Measurements from ENCODE around the gene TRMT1.
"Not testable (repeated sequence)": the region's sequence is repeated elsewhere in the genome, so short reads cannot be mapped to it uniquely, and the experiment has no call there.

Gene TRMT1

GRCh38 chr19:13150931-13151604 is 34.5 kb upstream of the TRMT1 start:
- H3K9ac ChIP-seq (ENCODE audit: low read depth, low read length), result peak overlapping the region; percentile 87
- no peaks in the 10 kb centered on the region for H3K9me3 ChIP-seq (ENCODE audit: insufficient read depth, low read length, severe bottlenecking)
- peak overlapping the region; percentile 100 for H3K4me2 ChIP-seq (ENCODE audit: insufficient read depth, low read length)
- H3K27me3 ChIP-seq (ENCODE audit: insufficient read depth, low read length, poor library complexity), result peaks cover 16% of the 10 kb centered on the region
- peaks cover 59% of the 10 kb centered on the region for H3K4me1 ChIP-seq (ENCODE audit: insufficient read depth, low read length)
- H4K20me1 ChIP-seq (ENCODE audit: insufficient read depth, low read length), result peaks cover 27% of the 10 kb centered on the region
- no peak for TF ChIP-seq EZH2 (IDR thresholded peaks at IDR 0.05; ENCODE audit: borderline replicate concordance, low read depth, low read length, severe bottlenecking)
- TF ChIP-seq, protein P1, sequence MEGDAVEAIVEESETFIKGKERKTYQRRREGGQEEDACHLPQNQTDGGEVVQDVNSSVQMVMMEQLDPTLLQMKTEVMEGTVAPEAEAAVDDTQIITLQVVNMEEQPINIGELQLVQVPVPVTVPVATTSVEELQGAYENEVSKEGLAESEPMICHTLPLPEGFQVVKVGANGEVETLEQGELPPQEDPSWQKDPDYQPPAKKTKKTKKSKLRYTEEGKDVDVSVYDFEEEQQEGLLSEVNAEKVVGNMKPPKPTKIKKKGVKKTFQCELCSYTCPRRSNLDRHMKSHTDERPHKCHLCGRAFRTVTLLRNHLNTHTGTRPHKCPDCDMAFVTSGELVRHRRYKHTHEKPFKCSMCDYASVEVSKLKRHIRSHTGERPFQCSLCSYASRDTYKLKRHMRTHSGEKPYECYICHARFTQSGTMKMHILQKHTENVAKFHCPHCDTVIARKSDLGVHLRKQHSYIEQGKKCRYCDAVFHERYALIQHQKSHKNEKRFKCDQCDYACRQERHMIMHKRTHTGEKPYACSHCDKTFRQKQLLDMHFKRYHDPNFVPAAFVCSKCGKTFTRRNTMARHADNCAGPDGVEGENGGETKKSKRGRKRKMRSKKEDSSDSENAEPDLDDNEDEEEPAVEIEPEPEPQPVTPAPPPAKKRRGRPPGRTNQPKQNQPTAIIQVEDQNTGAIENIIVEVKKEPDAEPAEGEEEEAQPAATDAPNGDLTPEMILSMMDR (IDR thresholded peaks at IDR 0.05; ENCODE audit: borderline replicate concordance, extremely low read depth, low read length, poor library complexity, severe bottlenecking), result no peak
- H2AFZ ChIP-seq (ENCODE audit: low read depth, low read length), result peak overlapping the region; percentile 60
- H3K4me3 ChIP-seq (ENCODE audit: low read depth in 1 of 2, low read length in 2 of 2), result peak overlapping the region; percentile 54 to 68
- peak; percentile 54 for DNase-seq
- peaks cover 11% of the 10 kb centered on the region; the same call in 1 of the 2 replicates for H3K36me3 ChIP-seq (ENCODE audit: insufficient read depth, low read length)
- peaks cover 33% of the 10 kb centered on the region for H3K79me2 ChIP-seq (ENCODE audit: insufficient read depth, low read length)
- peak overlapping the region; percentile 79 for H3K27ac ChIP-seq (ENCODE audit: low read length)
- peak; percentile 20 for ATAC-seq (ENCODE audit: insufficient read depth, low read depth)

- Histone ChIP-seq H3K4me1 (ENCODE audit: insufficient read depth, low read length) (peaks cover 52% of the 10 kb centered on the region), H3K4me2 (ENCODE audit: insufficient read depth, low read length) (peak within 1 kb of the TSS; percentile 100), H2AFZ (ENCODE audit: low read depth, low read length) (peak within 1 kb of the TSS; percentile 74), H3K27ac (ENCODE audit: low read length) (peak within 1 kb of the TSS; percentile 79), H3K4me3 (ENCODE audit: low read depth in 1 of 2, low read length in 2 of 2) (peak within 1 kb of the TSS; percentile 54 to 68), H4K20me1 (ENCODE audit: insufficient read depth, low read length) (peaks cover 25% of the 10 kb centered on the region), H3K9me3 (ENCODE audit: insufficient read depth, low read length, severe bottlenecking) (no peaks in the 10 kb centered on the region), H3K36me3 (ENCODE audit: insufficient read depth, low read length) (peaks cover 13% of the 10 kb centered on the region), H3K27me3 (ENCODE audit: insufficient read depth, low read length, poor library complexity) (peaks cover 16% of the 10 kb centered on the region), H3K79me2 (ENCODE audit: insufficient read depth, low read length) (peaks cover 33% of the 10 kb centered on the region), H3K9ac (ENCODE audit: low read depth, low read length) (peak within 1 kb of the TSS; percentile 87)
- TF ChIP-seq, protein P1 (IDR thresholded peaks at IDR 0.05; ENCODE audit: borderline replicate concordance, extremely low read depth, low read length, poor library complexity, severe bottlenecking), result peak; percentile 76
- no peak for TF ChIP-seq EZH2 (IDR thresholded peaks at IDR 0.05; ENCODE audit: borderline replicate concordance, low read depth, low read length, severe bottlenecking)
- peak; percentile 67 for ATAC-seq (ENCODE audit: insufficient read depth, low read depth)
- peak; percentile 93 for DNase-seq
Observed at GRCh38 chr19:13150187-13150930, 33.8 kb upstream of the TRMT1 start, which contains the start of the genes IER2 and STX10. Gene IER2, plus strand, starts transcription at chr19:13150411. Its CDS starts 2,776 bp downstream, at chr19:13153187. Gene STX10, minus strand, starts transcription at chr19:13150375. Its CDS starts 202 bp downstream, at chr19:13150173.

- H3K36me3 ChIP-seq (ENCODE audit: insufficient read depth, low read length), result peaks cover 18% of the 10 kb centered on the region
- H3K4me3 ChIP-seq (ENCODE audit: low read depth in 1 of 2, low read length in 2 of 2), result peak overlapping the region; percentile 54 to 68
- H3K79me2 ChIP-seq (ENCODE audit: insufficient read depth, low read length), result peaks cover 33% of the 10 kb centered on the region
- peak; percentile 4 for ATAC-seq (ENCODE audit: insufficient read depth, low read depth)
- H4K20me1 ChIP-seq (ENCODE audit: insufficient read depth, low read length), result peaks cover 19% of the 10 kb centered on the region
- DNase-seq, result peak; percentile 43
- TF ChIP-seq, protein P1 (IDR thresholded peaks at IDR 0.05; ENCODE audit: borderline replicate concordance, extremely low read depth, low read length, poor library complexity, severe bottlenecking), result no peak
- no peak for TF ChIP-seq EZH2 (IDR thresholded peaks at IDR 0.05; ENCODE audit: borderline replicate concordance, low read depth, low read length, severe bottlenecking)
- peaks cover 16% of the 10 kb centered on the region for H3K27me3 ChIP-seq (ENCODE audit: insufficient read depth, low read length, poor library complexity)
- peak overlapping the region; percentile 87 for H3K9ac ChIP-seq (ENCODE audit: low read depth, low read length)
- H3K9me3 ChIP-seq (ENCODE audit: insufficient read depth, low read length, severe bottlenecking), result no peaks in the 10 kb centered on the region
- peak overlapping the region; percentile 100 for H3K4me2 ChIP-seq (ENCODE audit: insufficient read depth, low read length)
- H2AFZ ChIP-seq (ENCODE audit: low read depth, low read length), result peak overlapping the region; percentile 74
- peaks cover 45% of the 10 kb centered on the region for H3K4me1 ChIP-seq (ENCODE audit: insufficient read depth, low read length)
- H3K27ac ChIP-seq (ENCODE audit: low read length), result peak overlapping the region; percentile 74
Observed at GRCh38 chr19:13149628-13150186, 33.2 kb upstream of the TRMT1 start.

GRCh38 chr19:13149173-13149627 is 32.7 kb upstream of the TRMT1 start:
- Histone ChIP-seq H3K27me3 (ENCODE audit: insufficient read depth, low read length, poor library complexity) (peaks cover 13% of the 10 kb centered on the region), H3K27ac (ENCODE audit: low read length) (peak overlapping the region; percentile 74), H3K4me1 (ENCODE audit: insufficient read depth, low read length) (peaks cover 40% of the 10 kb centered on the region), H2AFZ (ENCODE audit: low read depth, low read length) (peak overlapping the region; percentile 74), H3K36me3 (ENCODE audit: insufficient read depth, low read length) (peaks cover 21% of the 10 kb centered on the region), H3K79me2 (ENCODE audit: insufficient read depth, low read length) (peaks cover 31% of the 10 kb centered on the region), H3K9ac (ENCODE audit: low read depth, low read length) (peak overlapping the region; percentile 87), H4K20me1 (ENCODE audit: insufficient read depth, low read length) (peaks cover 13% of the 10 kb centered on the region), H3K4me2 (ENCODE audit: insufficient read depth, low read length) (peak overlapping the region; percentile 100), H3K4me3 (ENCODE audit: low read depth in 1 of 2, low read length in 2 of 2) (peak overlapping the region; percentile 54 to 68)
- H3K9me3 ChIP-seq (ENCODE audit: insufficient read depth, low read length, severe bottlenecking); DNase-seq; ATAC-seq (ENCODE audit: insufficient read depth, low read depth): not testable (repeated sequence)

Data from DND-41 (cell line).